ENCODE data around the gene CSMD2. TPM values are rescaled to one million over a fixed set of nuclear protein-coding genes. Genes with fewer than 3 reads are reported as not detected.

Gene CSMD2
- total RNA-seq, 1 donor from 2014 or later: 0.75 TPM

DNA sequence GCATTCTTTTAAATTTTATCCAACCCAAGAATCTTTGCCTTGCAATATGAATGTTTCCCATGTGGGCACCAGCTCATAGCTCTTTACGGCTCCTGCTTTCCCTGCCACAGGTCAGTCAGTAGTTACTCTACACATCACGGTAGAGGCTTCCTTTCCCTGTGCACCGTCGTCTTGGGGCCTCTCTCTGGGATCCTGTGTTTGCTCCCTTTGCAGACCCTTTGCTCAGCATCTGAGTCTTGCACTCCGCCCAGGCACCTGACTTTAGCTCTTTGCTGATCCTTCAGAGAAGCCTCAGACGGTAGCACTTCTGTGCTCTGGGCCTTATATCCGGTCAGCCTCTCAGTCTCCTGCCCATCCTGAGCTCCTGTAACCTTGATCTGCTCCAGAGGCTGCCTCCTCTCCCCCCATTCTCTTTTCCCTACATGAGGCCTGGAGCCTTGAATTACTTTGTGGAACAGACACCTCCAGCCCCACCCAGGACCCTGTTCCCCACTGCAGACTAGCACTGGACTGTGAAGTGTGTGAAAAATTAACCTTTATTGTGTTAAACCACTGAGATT lies 484.7 kb downstream of the CSMD2 start:
- no peak for DNase-seq (ENCODE audit: low read depth)
- Histone ChIP-seq H3K36me3 (ENCODE audit: control insufficient read depth, insufficient read depth, low read length) (no peaks in the 10 kb centered on the region), H3K27me3 (ENCODE audit: control insufficient read depth, insufficient read depth, low read length) (no peaks in the 10 kb centered on the region), H3K4me3 (ENCODE audit: low read depth, low read length) (no peak overlapping the region)
- TF ChIP-seq CTCF (IDR thresholded peaks at IDR 0.05; ENCODE audit: insufficient read depth, low read length, poor library complexity, severe bottlenecking): no peak

DNA sequence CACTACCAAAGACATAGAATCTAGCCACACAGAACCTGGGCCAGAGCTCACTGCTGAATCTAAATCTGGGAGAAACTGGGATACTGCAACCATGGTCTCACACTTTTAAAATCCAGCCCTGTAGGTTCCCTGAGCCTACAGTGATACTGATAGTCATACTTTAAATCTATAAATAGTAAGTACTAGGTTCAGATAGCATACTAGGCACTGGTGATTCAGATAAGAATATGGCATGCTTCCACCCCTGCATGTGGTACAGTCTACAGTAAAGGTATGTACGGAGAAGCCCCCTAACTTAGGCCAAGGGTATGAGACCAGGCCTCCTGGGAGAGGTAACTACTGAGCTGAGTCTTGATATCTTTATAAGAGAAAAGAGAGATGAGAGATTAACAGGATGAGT lies 494.5 kb downstream of the CSMD2 start:
- TF ChIP-seq CTCF (IDR thresholded peaks at IDR 0.05; ENCODE audit: insufficient read depth, low read length, poor library complexity, severe bottlenecking): no peak
- DNase-seq (ENCODE audit: low read depth): no peak
- no peak overlapping the region for H3K4me3 ChIP-seq (ENCODE audit: low read depth, low read length)
- no peaks in the 10 kb centered on the region for H3K27me3 ChIP-seq (ENCODE audit: control insufficient read depth, insufficient read depth, low read length)
- no peaks in the 10 kb centered on the region for H3K36me3 ChIP-seq (ENCODE audit: control insufficient read depth, insufficient read depth, low read length)

- no peak for DNase-seq (ENCODE audit: low read depth)
- no peak for TF ChIP-seq CTCF (IDR thresholded peaks at IDR 0.05; ENCODE audit: insufficient read depth, low read length, poor library complexity, severe bottlenecking)
- Histone ChIP-seq H3K4me3 (ENCODE audit: low read depth, low read length) (no peak overlapping the region), H3K27me3 (ENCODE audit: control insufficient read depth, insufficient read depth, low read length) (no peaks in the 10 kb centered on the region), H3K36me3 (ENCODE audit: control insufficient read depth, insufficient read depth, low read length) (no peaks in the 10 kb centered on the region)
These were observed 496.3 kb downstream of the CSMD2 start for GRCh38 chr1:33668695-33669094.

DNA sequence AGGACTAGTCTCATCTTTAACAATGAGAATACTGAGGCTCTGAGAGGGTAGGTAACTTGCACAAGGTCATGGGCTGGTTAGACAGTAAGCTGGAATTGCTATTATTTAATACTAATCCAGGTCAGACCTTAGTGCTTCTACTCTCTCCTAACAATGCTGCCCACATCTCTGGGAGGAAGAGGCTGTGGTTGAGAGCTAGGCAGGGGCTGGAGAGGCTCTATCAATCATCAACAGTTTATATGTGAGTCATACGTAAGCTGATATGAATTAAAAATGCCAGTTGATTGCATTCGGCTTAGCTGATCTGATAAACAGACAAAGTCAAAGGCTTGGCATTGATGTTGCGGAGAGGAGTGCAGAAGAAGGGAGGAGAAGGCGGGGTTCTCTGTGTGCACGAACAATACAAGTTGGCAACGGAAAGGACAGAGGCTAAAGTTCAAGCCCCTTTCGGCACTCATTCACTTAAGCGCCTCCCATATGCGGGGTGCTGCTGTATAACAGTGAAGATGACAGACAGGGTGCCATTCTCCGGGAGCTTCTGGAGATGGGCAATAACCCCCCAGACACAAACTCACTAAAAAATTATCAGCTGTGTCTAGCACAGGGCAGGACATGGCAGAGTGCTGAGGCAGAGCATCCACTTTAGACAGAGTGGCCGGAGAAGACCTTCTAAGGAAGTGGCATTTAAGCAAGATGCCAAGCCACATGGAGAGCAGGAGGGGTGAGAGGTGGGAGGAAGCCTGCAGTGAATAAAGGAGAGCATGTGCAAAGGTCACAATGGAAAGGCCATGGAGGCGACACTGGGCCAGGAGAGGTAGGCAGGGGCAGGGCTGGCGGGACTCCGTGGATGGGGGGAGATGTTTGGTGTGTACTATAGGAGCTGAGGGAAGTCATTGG lies 497.4 kb downstream of the CSMD2 start:
- Histone ChIP-seq H3K4me3 (ENCODE audit: low read depth, low read length) (no peak overlapping the region), H3K27me3 (ENCODE audit: control insufficient read depth, insufficient read depth, low read length) (no peaks in the 10 kb centered on the region), H3K36me3 (ENCODE audit: control insufficient read depth, insufficient read depth, low read length) (no peaks in the 10 kb centered on the region)
- no peak for TF ChIP-seq CTCF (IDR thresholded peaks at IDR 0.05; ENCODE audit: insufficient read depth, low read length, poor library complexity, severe bottlenecking)
- DNase-seq (ENCODE audit: low read depth): no peak

DNA sequence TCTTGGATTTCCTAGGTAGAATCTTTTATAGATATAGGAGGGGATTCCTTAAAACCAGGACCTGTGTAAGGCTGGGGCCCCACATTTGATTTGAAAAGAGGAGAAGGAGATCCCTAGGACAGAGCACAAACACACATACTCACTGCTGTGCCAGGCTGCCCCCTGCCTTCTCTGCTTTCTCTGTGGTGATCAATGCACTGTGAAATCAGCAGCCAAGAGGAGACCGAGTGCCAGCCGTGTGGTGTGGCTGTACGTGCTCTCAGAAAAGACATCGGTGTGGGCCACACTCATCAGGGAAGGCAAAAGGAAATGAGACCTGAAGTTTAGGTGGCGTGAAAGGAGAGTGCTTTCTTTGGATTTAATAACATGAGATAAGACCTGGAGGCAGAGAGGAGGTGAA lies 498.4 kb downstream of the CSMD2 start:
- no peak overlapping the region for H3K4me3 ChIP-seq (ENCODE audit: low read depth, low read length)
- no peak for TF ChIP-seq CTCF (IDR thresholded peaks at IDR 0.05; ENCODE audit: insufficient read depth, low read length, poor library complexity, severe bottlenecking)
- no peaks in the 10 kb centered on the region for H3K36me3 ChIP-seq (ENCODE audit: control insufficient read depth, insufficient read depth, low read length)
- H3K27me3 ChIP-seq (ENCODE audit: control insufficient read depth, insufficient read depth, low read length): no peaks in the 10 kb centered on the region
- no peak for DNase-seq (ENCODE audit: low read depth)
